ENCODE measurements around the gene KISS1R.

The KISS1R gene

GRCh38 chr19:911197-912033 is 5.7 kb upstream of the KISS1R start:
- Histone ChIP-seq H4K20me1 (ENCODE audit: insufficient read depth, low read length, poor library complexity, severe bottlenecking) (peaks cover 3% of the 10 kb centered on the region), H3K4me3 (ENCODE audit: low read length, poor library complexity, severe bottlenecking) (no peak overlapping the region), H3K36me3 (ENCODE audit: insufficient read depth, low read length) (no peaks in the 10 kb centered on the region), H2AFZ (ENCODE audit: low read length) (no peak overlapping the region), H3K9ac (ENCODE audit: low read depth, low read length, poor library complexity, severe bottlenecking) (no peak overlapping the region), H3F3A (ENCODE audit: low read depth) (peaks cover 2% of the 10 kb centered on the region; the same call in 1 of the 2 replicates), H3K4me2 (ENCODE audit: low read depth, low read length, poor library complexity, severe bottlenecking) (no peak overlapping the region), H3K9me3 (ENCODE audit: insufficient read depth, low read depth, low read length) (no peaks in the 10 kb centered on the region), H3K27me3 (ENCODE audit: insufficient read depth, low read length, poor library complexity, severe bottlenecking) (no peaks in the 10 kb centered on the region), H3K9me2 (replicated peaks; ENCODE audit: low read depth, low read length) (no peaks in the 10 kb centered on the region), H3K79me2 (ENCODE audit: insufficient read depth, low read length) (peaks cover 33% of the 10 kb centered on the region; the same call in 1 of the 2 replicates), H3K4me1 (ENCODE audit: insufficient read depth, low read length, poor library complexity, severe bottlenecking) (peaks cover 21% of the 10 kb centered on the region)
- no peak for TF ChIP-seq EZH2phosphoT487 (IDR thresholded peaks at IDR 0.05; ENCODE audit: borderline replicate concordance)
- no peak for TF ChIP-seq CTCF (conservative IDR thresholded peaks at IDR 0.05; ENCODE audit: low read length)

GRCh38 chr19:912181-913079 is 4.7 kb upstream of the KISS1R start:
- peaks cover 2% of the 10 kb centered on the region; the same call in 1 of the 2 replicates for H3F3A ChIP-seq (ENCODE audit: low read depth)
- peak overlapping the region; percentile 96 for H3K4me3 ChIP-seq (ENCODE audit: low read length, poor library complexity, severe bottlenecking)
- no peaks in the 10 kb centered on the region for H3K9me2 ChIP-seq (replicated peaks; ENCODE audit: low read depth, low read length)
- H2AFZ ChIP-seq (ENCODE audit: low read length): peak overlapping the region; percentile 81; the same call in 1 of the 2 replicates
- no peak for TF ChIP-seq EZH2phosphoT487 (IDR thresholded peaks at IDR 0.05; ENCODE audit: borderline replicate concordance)
- no peak for TF ChIP-seq CTCF (conservative IDR thresholded peaks at IDR 0.05; ENCODE audit: low read length)
- H3K4me1 ChIP-seq (ENCODE audit: insufficient read depth, low read length, poor library complexity, severe bottlenecking): peaks cover 15% of the 10 kb centered on the region
- H3K36me3 ChIP-seq (ENCODE audit: insufficient read depth, low read length): no peaks in the 10 kb centered on the region
- H4K20me1 ChIP-seq (ENCODE audit: insufficient read depth, low read length, poor library complexity, severe bottlenecking): peaks cover 3% of the 10 kb centered on the region
- H3K9me3 ChIP-seq (ENCODE audit: insufficient read depth, low read depth, low read length): no peaks in the 10 kb centered on the region
- no peaks in the 10 kb centered on the region for H3K27me3 ChIP-seq (ENCODE audit: insufficient read depth, low read length, poor library complexity, severe bottlenecking)
- peaks cover 29% of the 10 kb centered on the region; the same call in 1 of the 2 replicates for H3K79me2 ChIP-seq (ENCODE audit: insufficient read depth, low read length)
- H3K9ac ChIP-seq (ENCODE audit: low read depth, low read length, poor library complexity, severe bottlenecking): peak overlapping the region; percentile 79
- H3K4me2 ChIP-seq (ENCODE audit: low read depth, low read length, poor library complexity, severe bottlenecking): peak overlapping the region; percentile 57

- no peaks in the 10 kb centered on the region for H3K9me2 ChIP-seq (replicated peaks; ENCODE audit: low read depth, low read length)
- H3K36me3 ChIP-seq (ENCODE audit: insufficient read depth, low read length): no peaks in the 10 kb centered on the region
- peak within 1 kb of the TSS; percentile 98 for H3K4me3 ChIP-seq (ENCODE audit: low read length, poor library complexity, severe bottlenecking)
- H3K4me1 ChIP-seq (ENCODE audit: insufficient read depth, low read length, poor library complexity, severe bottlenecking): peaks cover 13% of the 10 kb centered on the region
- peaks cover 23% of the 10 kb centered on the region; the same call in 1 of the 2 replicates for H3K79me2 ChIP-seq (ENCODE audit: insufficient read depth, low read length)
- H3F3A ChIP-seq (ENCODE audit: low read depth): peaks cover 2% of the 10 kb centered on the region; the same call in 1 of the 2 replicates
- H2AFZ ChIP-seq (ENCODE audit: low read length): peak within 1 kb of the TSS; percentile 94
- H3K4me2 ChIP-seq (ENCODE audit: low read depth, low read length, poor library complexity, severe bottlenecking): peak within 1 kb of the TSS; percentile 97
- peaks cover 3% of the 10 kb centered on the region for H4K20me1 ChIP-seq (ENCODE audit: insufficient read depth, low read length, poor library complexity, severe bottlenecking)
- no peaks in the 10 kb centered on the region for H3K27me3 ChIP-seq (ENCODE audit: insufficient read depth, low read length, poor library complexity, severe bottlenecking)
- H3K9ac ChIP-seq (ENCODE audit: low read depth, low read length, poor library complexity, severe bottlenecking): peak within 1 kb of the TSS; percentile 97
- H3K9me3 ChIP-seq (ENCODE audit: insufficient read depth, low read depth, low read length): no peaks in the 10 kb centered on the region
- TF ChIP-seq CTCF (conservative IDR thresholded peaks at IDR 0.05; ENCODE audit: low read length) (no peak), EZH2phosphoT487 (IDR thresholded peaks at IDR 0.05; ENCODE audit: borderline replicate concordance) (no peak)
Observed at GRCh38 chr19:913080-913748, 3.9 kb upstream of the KISS1R start, which contains the start of gene R3HDM4. R3HDM4 (minus strand) TSS chr19:913219; CDS start chr19:913157, 62 bp downstream.
